Measurements from ENCODE around the gene ZC3H7A.

ZC3H7A gene

DNA sequence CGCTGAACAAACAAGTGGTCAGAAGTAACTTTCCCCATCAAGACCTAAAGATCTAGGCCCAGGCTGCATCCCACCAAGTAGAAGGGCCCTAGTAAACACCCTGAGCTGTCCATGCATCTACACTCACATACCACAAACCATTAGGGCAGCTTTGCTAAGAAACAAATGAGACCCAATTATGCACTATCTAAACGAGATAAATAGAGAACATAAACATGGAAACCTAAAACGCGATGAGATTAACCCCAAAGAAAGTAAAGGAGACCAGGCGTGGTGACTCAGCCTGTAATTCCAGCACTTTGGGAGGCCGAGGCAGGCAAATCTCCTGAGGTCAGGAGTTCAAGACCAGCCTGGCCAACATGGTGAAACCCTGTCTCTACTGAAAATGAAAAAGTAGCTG, 60.2 kb downstream of the ZC3H7A start:
- DNase-seq = no peak

DNA sequence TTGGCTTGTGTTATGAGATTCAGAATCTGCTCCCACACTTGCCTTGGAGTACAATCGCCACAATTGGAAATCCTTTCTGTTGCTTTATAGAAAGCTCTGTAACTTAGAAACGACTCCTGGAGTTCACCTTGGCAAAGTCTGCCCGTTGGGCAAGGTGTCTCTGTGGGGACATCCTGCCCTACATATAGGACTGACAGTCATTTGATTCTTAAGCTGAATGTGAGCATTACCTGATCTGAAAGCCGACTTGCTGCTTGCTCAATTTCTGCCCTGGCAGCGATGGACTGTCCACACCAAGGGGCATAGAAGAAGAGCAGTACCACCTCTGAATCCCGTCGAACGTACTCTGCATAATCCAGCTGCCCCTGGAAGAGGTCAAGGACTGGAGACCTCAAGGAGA, 61.3 kb downstream of the ZC3H7A start:
- DNase-seq = no peak

DNA sequence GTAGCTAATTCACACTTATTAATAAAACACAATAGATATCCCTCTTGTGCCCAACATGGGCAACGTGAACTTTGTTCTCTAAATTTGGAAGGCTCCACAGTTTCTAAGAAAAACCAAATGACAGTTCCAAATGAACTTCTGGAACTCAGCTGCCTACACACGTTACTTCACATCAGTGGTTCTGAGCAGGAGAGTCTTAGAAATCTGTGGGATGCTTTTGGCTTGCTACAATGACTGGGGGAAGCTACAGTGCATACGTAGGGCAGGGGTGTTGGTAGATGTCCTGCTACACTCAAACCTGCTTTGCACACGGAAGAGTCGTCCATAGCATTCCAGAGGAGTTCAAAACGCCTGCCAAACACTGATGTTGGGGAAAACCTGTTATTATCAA, 62.4 kb downstream of the ZC3H7A start:
- DNase-seq = no peak

DNA sequence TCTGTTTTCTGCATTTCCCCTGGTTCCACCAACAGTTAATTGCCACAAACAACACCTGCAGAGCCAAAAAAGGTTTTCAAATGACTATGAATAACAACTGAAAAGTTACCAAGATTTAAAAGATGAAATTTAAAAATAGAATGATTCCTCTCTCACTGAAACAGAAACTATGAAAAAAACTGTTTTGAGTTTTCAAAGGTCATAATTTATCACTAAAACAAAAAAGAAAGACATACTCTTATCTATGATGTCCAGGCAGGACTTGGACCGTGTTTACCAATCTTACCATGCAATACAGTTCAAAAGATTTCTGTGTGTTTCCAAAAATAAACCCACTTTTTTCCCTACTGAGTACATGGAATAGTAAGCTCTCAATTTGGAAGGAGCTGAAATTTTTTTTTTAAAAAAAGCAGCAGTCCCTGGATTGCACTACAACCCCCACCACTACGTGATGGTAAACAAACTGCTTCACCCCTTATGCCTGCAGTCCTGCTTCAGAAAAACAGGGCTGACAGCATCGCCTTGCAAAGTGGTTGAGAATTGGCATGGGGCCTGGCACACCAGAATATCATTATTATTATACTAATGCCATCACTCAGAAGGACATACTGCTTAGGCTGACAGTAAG, 62.9 kb downstream of the ZC3H7A start:
- DNase-seq = peak in 1 of 5 donors; percentile 33

DNA sequence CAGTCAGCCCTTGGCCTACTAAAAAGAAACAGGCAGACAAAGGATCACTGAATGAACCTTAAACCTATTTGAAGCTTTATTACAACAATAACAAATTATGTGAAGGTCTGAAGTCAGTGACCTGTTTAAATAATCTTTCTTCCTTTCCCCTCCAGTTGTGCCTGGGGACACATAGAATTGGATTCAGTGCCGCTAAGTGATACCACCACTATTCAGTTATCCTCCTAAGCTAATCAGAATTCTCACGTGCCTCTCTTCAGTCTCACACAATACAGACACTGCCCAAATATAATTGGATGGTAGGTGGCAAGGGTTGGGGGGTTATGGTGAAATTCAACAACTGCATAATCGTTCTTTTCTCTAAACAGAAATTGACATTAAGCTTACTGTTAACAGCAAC, 65.8 kb downstream of the ZC3H7A start:
- no peak for DNase-seq

- DNase-seq = no peak
Measured at GRCh38 chr16:11729787-11730186, 67.3 kb downstream of the ZC3H7A start.

GRCh38 chr16:11727796-11728543, 69.1 kb downstream of the ZC3H7A start:
- peak in 1 of 5 donors; percentile 60 for DNase-seq

- DNase-seq = no peak
Measured at GRCh38 chr16:11726008-11726407, 71.0 kb downstream of the ZC3H7A start.

GRCh38 chr16:11725457-11725856, 71.6 kb downstream of the ZC3H7A start:
- DNase-seq = no peak

DNA sequence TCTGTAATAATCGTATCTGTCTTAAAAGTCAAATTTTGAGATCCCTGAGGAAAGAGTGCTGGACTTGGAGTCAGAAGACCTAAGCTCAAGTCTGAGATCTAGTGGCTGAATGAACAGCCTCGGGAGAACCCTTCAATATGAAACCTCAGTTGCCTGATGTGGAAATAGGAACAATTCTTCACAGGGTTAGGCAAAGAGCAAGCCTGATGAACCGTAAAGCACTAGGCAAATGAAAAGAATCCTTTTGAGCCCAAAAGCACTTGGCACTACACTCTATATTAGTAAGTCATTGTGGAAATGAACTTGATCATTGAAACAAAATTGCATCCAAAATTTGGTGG, 74.6 kb downstream of the ZC3H7A start:
- no peak for DNase-seq

GRCh38 chr16:11721781-11722467, 75.1 kb downstream of the ZC3H7A start:
- no peak for DNase-seq

DNA sequence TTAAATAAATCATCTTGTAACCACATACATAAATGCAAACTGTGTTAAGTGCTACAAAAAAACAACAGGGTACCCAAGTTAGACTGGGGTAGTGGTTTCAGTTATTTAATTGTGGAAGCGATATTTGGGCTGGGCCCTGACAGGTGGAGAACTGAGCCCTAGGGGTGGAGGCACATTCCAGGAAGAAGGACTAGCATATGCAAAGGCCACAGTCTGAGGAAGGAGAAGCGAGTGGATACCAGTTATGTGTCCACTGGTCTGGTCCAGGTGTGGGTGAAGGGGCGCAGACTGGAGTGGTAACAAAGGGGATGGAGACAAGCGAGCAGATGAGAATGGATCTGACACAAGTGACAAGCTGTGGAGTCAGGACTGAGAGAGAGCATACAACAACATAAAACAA, 77.3 kb downstream of the ZC3H7A start:
- no peak for DNase-seq

GRCh38 chr16:11719171-11719570, 77.9 kb downstream of the ZC3H7A start:
- no peak for DNase-seq

DNA sequence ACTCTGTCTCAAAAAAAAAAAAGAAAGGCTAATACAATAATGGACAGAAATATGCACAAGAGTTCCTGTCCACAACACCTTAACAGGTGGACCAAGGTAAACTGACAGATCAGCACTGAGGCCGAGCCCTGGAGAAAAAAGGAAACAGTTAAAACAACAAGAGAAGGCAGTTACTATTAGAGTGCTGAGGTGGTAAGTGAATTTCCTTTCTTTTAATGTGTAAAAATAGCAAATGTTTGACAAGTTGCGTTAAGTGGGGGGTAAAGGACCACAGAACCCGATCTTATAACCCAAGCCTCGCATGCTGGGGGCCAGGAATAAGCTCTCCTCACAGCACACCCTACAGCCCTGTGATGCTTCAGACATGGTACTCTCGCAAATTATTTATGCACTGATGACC, 79.2 kb downstream of the ZC3H7A start:
- no peak for DNase-seq

DNA sequence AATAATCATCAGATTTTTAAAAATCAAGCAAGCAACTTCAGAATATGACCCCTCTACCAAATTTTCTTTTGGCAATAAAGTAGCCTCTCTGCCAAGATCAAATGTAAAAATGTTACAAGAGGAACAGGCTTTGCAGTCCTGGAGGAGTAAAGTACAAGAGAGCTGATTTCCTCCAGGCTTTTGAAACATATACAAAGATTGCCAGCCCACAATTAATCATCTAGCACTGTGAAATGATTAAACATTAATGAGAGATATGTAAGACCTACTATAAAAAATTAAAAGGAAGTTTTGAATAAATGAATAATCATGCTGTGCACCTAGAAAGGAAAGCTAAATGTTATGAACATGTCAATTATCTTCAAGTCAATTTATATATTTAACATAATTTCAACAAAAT, 80.7 kb downstream of the ZC3H7A start:
- DNase-seq = no peak

- no peak for DNase-seq
Measured at GRCh38 chr16:11715246-11715947, 81.7 kb downstream of the ZC3H7A start.

GRCh38 chr16:11712122-11712521, 84.9 kb downstream of the ZC3H7A start:
- no peak for DNase-seq

GRCh38 chr16:11711662-11712061, 85.4 kb downstream of the ZC3H7A start:
- no peak for DNase-seq

DNA sequence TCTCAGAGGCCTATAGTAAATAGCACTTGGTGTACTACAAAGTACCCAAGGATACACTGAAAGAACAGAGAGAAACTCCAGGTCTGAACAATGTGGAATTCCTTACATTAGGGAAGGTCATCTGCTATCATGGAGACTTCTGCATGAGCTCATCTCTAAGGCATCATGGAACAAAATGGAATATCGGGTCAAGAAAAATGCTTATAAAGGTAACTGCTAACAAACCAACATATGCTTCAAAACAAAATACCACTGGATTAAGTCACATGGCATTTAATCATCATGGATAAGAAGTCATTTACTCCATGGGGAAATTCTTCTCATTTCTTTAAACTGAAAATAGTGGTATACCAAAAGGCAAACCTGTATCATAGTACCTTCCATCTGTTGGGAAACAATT, 88.6 kb downstream of the ZC3H7A start:
- DNase-seq = no peak

DNA sequence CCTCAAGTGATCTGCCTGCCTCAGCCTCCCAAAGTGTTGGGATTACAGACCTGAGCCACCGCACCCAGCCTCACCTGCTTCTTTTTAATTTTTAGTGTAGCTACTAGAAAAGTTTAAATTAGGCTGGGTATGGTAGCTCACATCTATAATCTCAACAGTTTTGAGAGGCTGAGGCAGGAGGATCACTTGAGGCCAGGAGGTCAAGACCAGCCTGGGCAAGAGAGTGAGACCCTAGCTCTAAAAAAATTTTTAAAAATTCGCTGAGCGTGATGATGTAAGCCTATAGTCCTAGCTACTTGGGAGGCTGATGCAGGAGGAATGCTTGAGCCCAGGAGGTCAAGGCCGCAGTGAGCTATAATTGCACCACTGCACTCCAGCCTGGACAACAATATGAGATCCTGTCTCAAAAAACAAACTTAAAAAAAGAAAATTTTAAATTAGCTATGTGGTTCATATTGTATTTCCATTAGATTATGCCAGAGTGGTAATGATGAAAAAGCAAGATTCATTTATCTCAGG, 89.3 kb downstream of the ZC3H7A start:
- DNase-seq = no peak

GRCh38 chr16:11706180-11706742, 90.8 kb downstream of the ZC3H7A start:
- DNase-seq = no peak

- no peak for DNase-seq
Measured at GRCh38 chr16:11705311-11706025, 91.6 kb downstream of the ZC3H7A start.

All from T-helper 1 cell (primary cell).